DLD1 (cell line): ENCODE measurements around the gene KLHL17.
"Not testable (repeated sequence)": the region's sequence is repeated elsewhere in the genome, so short reads cannot be mapped to it uniquely, and the experiment has no call there.

Experiments
- in situ Hi-C: cut with HindIII; loops from 2 replicates; pipeline ENCODE4 v1.10.0; 2017; ENCODE audit warnings: low sequenced_read_pairs

The KLHL17 gene

DNA sequence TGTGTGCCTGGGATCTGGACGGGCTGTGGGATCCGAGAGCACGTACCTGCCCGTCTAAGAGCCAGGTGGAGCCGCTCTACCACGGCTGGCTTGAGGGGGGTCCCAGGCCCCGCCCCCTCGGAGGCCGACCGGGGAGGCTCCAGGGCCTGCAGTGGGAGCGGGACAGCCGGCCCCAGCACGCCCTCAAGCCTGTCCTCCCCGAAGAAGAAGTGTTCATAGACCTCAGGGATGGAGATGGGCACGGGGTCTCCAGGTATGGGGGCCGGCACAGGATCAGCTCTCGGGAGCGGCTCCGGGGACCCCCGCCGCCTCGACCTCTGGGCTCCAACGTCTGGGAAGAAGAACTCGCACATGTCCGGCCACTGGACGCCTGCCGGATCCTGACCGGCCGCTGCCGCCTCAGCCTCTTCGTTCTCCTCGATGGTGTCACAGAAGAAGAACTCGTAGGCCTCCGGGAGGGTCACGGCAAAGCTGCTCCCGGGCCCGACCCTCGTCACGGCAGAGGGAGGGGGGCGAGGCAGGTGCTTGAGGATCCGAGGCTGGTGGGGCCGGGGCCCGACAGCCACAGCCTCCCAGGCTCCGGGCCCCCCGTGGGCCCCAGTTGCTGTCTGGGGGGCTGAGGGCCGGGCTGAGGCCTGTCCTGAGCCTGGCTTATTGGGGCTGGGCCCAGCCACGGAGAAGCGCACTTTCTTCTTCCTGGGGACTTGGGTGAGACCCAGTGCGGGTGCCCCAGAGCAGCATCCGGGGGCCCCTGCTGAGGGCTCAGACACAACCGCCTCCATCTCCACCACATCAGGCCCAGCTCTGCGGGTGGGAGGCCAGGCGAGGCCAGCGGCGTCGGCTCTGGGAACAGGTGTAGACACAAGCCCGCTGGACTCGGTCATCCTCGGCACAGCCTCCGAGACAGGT, 18.7 kb downstream of the KLHL17 start:
- in situ Hi-C loops, result no loop called here

DNA sequence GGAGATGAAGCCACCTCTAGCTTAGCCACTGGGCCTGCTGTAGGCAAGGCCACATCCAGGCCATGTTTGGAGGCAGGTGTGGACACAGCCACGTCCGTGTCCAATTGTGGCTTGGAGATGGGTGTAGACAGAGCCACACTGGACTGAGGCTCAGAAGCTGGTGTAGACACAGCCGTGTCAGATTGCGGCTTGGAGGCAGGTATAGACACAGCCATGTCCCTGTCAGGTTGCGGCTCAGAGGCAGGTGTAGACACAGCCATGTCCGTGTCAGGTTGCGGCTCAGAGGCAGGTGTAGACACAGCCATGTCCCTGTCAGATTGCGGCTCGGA, 19.3 kb downstream of the KLHL17 start:
- in situ Hi-C loops, result no loop called here

DNA sequence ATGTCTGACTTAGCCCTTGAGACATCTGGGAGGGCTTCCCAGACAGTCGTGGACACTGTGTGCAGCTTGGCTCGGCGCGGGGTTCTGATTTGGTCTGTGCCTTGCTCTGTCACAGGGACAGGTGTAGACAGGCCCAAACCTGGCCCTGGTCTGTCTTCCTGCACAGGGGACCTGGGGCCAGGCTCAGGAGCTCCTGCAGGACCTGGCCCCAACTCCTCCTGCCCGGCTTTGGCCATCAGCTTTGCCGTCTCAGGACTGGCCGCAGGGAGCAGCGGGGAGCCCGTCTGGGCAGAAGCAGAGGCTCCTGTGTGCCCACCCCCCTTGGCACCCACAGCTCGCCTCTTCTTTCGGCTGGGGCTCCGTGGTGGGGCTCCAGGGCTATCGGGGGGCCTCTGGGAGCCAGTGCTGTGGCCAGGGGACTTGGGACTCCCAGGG, 19.8 kb downstream of the KLHL17 start:
- in situ Hi-C loops, result no loop called here

DNA sequence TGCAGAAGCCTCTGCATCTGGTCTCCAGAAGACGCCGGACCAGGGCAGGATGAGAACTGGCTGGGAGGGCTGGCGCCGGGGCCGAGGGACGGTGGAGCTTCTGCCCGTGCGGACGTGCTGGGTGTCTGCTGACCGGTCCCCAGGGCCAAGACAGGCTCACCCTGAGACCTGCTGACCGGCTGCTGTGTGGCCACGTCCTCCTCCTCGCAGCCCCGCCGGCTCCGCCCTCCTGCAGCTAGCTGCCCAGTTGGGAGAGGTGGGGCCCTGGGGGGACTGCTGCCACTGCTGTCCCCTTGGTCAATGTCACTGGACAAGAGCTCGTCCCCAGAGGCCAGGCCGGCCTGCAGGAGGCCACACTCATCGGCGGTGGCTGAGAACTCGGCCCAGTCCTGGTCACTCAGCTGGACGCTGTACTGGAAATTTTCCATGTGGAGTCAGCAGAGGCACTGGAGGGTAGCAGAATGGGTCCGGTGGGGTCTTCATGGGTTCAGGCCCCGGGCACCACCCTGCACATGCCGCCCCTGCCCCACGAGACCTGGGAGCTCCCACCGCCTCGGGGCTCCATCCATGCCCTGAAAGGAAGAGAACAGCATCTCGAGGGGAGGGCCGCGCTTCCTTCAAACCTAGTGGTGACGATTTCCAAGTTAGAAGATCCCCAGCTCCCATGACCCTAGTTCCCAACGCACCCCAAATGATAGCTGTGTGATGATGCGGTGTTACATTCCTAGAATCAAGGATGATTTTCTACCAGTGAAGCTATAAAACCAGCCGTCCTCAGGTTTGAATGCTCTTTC, 20.4 kb downstream of the KLHL17 start:
- in situ Hi-C loops, result no loop called here

DNA sequence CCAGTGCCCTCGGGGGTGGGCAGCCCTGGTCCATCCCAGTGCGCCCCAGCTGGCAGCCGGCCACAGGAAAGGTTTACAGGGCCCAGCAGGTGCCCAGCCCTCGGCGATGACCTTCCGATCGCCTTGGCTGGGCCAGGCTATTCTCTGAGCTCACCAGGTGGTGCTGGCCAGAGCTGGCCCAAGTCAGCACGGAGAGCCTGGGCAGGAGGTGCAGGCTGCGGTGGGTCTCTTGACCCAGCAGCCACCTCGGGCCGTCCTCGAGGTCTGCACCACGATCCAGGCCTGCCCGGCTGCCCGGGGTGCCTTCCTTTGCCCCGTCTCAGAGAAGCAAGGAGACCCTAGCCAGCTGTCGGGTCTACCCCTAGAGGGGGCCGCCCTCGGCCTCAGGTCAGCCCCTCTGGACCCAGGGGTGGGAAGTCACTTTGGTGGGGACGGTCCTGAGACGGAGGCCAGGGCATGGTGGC, 21.1 kb downstream of the KLHL17 start:
- in situ Hi-C loops, result no loop called here

DNA sequence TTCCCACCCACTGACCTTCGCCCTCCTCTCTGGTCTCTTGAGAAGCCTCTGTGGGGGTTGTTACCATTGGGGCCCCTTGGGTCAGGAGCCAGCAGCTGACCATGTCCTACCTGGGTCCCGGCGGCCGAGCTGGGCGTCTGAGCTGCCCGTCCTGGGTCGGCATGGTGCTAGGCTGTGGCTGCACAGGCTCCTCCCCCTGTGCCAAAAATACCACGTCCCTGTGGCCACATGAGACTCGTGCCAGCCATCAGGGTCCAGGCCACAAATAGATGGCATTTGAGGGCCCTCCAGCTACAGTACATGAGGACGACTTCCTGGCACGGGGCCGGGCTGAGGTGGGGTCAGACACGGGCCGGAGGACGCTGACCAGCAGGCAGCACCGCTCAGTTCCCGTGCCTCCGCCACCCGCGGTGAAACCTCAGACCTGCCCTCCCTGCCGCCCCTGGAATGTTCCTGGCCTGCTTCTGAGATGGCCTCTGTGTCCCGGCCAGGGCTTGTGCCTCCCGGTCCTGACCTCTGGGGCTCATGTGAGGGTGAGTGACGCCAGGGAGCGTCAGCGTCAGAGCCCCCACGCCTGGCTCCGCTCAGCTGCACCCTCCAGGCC, 21.7 kb downstream of the KLHL17 start, which contains the start of gene PERM1:
Gene PERM1 (minus strand): TSS at position 139 of the 604 bp plus-strand sequence. CDS start 1,064 bp downstream, outside the sequence.
- in situ Hi-C loops, result no loop called here

DNA sequence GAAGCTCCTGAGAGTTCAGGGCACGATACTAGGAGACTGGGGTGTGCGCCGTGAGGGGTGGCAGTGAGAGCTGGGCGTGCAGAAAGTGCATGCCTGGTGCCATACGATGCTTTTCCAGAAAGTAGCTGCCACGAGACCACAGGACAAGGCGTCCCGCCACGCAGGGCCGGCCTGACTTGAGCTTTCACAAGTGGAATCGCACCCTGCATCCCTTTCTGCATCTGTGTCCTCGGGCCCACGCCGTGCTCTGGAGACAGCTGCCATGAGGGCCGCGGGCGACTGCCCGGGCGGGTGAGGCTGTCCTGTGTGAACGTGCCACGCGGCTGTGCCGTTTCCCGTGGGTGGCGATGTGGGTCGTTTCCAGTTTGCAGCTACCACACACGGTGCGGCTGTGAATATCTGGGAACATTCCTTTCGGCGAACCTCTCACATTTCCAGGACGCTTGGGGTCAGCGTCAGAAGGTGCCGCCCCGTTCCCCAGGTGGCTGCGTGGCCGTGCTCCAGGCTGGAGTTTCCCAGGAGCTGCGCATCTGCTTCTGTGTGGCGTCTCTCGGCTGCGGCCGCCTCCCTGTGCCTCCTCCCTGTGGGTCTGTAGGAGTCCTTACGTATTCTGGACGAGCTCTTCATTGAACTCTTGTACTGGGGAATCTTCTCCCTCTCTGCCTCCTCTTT, 22.5 kb downstream of the KLHL17 start:
- in situ Hi-C loops, result no loop called here

DNA sequence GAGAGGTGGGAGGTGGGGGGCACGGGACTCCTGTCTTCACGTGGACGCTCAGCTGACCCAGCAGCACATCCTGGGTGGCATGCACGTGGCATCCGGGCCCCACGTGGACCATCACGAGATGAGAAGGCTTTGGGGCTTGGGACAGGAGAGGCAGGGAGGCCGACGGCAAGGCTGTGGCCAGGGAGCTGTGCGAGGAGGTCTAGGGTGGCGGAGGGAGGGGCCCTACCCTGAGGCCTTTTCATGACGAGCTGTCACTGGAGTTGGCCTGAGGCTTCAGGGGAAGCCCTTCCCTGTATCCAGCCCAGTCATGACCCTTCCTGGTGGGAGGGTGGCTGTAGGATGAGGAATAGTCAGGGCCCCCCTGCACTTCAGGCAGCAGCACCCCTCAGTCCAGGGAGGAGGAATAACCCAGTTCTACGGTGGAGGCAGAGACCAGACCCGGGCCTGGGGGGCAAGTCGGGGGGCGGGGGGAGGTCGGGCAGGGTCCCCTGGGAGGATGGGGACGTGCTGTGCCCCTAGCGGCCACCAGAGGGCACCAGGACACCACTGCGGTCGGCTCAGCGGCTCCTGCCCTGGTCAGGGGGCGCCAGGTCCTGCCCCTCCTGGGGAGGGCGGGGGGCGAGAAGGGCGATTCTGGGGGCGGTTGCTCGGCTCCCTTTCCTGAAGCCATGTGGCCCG, 23.6 kb downstream of the KLHL17 start:
- in situ Hi-C loops, result no loop called here

DNA sequence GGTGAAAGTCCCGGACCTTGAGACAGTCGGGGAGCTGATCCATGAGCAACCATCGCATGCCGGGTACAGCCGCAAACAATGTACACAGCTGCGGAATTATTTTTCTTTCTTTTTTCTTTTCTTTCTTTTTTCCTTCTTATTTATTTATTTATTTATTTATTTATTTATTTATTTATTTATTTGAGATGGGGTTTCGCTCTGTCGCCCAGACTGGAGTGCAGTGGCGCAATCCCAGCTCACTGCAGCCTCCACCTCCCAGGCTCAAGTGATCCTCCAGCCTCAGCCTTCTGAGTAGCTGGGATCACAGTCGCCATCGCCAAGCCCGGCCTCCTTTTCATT, 24.1 kb downstream of the KLHL17 start:
- in situ Hi-C loops, result no loop called here

DNA sequence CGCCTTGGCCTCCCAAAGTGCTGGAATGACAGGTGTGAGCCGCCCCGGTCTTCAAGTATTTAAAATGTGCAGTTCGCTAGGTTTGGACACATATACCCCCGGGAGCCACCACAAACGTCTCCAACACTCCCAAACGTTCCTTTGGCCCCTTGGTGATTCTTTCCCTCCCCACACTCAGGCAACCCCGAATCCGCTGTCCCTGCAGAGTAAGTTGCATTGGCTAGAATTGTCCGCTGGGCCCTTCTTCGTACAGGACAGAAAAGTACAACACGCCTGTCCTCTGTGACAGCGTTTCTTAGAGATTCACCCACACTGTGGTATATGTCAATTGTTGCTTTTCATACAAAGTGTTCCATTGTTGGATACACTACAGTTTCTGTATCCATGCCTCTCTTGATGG, 24.7 kb downstream of the KLHL17 start:
- in situ Hi-C loops, result no loop called here

DNA sequence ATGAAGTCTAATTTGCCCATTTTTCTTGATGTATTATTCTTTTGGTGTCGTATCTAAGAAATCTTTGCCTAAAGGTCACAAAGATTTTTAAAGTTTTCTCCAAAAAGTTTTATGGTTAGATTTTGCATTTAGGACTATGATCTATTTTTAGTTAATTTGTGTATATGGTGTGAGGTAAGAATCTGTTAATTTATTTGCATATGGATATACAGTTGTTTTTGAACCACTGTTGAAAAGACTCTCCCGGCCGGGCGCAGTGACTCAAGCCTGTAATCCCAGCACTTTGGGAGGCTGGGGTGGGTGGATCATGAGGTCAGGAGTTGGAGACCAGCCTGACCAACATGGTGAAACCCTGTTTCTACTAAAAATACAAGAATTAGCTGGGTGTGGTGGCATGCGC, 27.7 kb downstream of the KLHL17 start:
- in situ Hi-C loops, result not testable (repeated sequence)

DNA sequence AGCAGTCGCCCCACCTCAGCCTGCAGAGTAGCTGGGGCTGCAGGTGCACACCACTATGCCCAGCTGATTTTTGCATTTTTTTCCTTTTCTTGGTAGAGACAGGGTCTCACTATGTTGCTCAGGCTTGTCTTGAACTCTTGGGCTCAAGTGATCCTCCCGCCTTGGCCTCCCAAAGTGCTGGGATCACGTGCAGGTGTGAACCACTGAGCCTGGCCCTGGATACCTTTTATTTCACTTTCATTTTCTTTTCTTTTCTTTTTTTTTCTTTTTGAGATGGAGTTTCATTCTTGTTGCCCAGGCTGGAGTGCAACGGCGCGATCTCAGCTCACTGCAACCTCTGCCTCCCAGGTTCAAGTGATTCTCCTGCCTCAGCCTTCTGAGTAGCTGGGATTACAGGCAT, 30.9 kb downstream of the KLHL17 start:
- in situ Hi-C loops, result not testable (repeated sequence)

DNA sequence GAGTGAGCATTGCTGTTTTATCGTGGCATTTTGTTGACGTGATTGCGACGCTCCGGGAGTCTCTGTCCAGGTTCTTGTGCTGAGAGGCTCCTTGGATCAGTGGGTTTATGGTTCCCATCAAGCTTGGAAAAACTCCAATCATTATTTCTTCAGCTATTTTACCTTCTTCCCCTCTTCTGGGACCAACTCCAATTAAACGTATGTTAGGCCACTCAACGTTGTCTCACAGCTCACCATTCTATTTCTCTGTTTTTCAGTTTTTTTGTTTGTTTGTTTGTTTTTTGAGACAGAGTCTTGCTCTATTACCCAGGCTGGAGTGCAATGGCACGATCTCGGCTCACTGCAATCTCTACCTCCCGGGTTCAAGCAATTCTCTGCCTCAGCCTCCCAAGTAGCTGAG, 31.5 kb downstream of the KLHL17 start:
- in situ Hi-C loops, result no loop called here

DNA sequence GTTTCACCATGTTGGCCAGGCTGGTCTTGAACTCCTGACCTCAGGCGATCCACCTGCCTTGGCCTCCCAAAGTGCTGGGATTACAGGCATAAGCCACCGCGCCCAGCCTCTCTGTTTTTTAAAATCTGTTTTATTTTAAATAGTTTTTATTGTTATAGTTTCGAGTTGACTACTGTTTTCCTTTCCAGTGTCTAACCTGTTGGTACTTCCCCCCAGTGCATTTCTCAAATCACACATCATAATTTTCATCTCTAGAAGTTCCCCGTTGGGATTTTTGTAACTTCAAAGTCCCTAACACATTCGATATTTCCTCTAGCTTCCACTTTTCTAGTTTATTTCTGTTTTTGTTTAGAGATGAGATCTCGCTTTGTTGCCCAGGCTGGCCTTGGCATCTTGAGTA, 32.0 kb downstream of the KLHL17 start:
- in situ Hi-C loops, result no loop called here

DNA sequence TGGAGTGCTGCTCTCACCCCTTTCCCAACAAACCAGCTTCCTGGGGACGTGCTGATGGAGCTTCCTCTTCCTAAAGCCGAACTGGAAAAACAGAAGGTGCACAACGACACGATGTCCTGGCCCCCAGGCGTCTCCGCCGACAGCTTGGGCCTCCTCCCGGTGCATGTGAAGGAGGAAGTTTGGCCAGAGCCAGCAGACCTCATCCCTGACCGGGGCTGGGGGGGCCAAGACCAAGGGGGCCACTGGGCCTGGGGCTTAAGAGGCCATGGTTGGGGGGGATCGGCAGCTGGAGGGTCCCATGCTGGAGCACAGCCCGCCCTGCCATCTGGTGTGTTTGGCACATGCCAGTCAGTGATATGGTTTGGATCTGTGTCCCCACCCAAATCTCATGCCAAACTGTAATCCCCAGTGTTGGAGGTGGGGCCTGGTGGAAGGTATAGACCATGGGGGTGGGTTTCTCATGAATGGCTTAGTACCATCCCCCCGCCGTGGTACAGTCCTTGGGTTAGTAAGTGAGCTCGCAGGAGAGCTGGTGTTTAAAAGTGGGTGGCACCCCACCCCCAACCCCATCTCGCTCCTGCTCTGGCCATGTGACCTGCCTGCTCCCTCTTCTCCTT, 33.1 kb downstream of the KLHL17 start:
- in situ Hi-C loops, result no loop called here

DNA sequence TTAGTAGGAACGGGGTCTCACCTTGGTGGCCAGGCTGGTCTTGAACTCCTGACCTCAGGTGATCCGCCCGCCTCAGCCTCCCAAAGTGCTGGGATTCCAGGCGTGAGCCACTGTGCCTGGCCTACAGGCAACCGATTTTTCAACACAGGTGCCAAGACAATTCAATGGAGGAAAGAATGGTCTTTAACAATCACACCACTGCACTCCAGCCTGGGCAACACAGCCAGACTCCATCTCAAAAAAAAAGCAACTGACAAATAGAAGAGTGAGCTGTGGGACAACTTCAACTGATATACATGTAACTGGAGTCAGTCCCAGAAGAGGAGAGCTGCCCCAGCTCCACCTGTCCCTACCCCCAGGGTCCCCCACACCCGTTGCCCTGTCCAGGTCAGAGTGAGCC, 34.2 kb downstream of the KLHL17 start:
- in situ Hi-C loops, result not testable (repeated sequence)

DNA sequence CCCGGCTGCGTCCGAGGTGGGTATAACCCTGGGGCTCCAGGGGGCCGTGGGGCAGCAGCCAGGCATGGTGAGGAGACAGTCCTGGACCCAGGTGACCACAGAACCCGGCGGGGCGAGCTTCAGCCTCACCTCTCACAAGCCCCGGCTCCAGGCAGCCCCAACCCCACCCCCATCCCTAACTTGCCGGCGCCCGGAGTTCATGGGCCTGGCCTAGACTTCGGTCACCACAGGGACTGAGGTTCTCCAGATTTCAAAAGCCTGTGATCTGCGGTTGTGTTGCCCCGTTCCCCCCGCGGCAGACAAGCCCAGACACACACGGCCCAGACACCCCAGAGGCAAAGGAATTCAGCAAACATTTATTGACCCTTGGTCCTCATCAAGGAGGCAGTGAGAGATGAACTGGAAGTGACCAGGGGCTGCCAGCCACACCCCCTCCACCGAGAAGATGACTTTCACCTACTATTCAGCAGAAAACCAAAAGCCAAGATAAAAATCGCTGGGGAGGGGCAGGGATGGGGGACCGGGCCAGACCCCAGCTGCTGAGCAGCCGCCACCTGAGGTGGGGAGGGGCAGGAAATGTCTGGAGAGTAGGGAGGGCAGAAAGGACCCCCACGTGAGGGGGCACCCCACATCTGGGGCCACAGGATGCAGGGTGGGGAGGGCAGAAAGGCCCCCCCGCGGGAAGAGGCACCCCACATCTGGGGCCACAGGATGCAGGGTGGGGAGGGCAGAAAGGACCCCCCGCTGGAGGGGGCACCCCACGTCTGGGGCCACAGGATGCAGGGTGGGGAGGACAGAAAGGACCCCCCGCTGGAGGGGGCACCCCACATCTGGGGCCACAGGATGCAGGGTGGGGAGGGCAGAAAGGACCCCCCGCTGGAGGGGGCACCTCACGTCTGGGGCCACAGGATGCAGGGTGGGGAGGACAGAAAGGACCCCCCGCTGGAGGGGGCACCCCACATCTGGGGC, 35.6 kb downstream of the KLHL17 start:
- in situ Hi-C loops, result no loop called here

DNA sequence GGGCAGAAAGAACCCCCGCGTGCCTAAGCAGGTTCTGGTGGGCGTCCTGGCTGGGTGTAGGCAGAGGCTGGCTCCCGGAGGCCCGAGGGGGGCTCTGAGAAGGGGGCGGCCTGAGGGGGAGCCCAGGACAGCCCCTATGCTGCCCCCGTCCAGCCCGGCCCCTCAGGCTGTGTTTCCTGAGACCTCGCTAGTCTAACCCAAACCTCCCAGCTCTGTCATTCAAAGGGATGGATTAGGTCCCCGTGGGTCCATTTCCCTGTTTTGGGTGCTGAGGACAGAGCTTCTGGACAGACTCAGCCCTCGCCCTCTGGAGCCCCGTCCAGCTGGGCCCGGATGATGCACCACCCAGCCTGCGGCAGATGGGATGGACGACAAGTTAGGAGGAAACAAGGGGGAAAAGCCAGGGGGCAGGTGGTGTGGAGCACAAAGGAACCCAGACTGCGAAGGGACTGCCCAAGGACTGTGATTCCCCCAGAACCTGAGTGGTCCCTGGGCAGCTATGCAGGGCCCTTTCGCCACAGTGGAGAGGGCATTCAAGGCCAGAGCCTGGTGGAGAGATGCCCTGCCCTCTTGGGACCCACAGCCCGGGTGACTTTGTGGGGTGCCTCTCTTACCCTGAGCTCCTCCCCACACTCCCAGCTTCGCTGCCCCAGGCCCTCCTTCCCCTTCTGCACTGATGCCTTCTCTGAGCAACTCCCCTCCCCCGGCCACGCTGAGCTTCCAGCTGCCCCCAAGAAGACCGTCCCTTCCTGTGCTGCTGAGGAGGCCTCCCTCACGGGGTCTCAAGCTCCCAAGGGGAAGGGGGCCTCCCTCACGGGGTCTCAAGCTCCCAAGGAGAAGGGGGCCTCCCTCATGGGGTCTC, 36.7 kb downstream of the KLHL17 start:
- in situ Hi-C loops, result no loop called here
